Osteoblast (primary cell): ENCODE results near the gene PSMG4. TPM values are rescaled to one million over a fixed set of nuclear protein-coding genes. Genes with fewer than 3 reads are reported as not detected.

Experiments
- DNase-seq: peaks from one replicate; pipeline ENCODE4 v3.0.0; 2011; ENCODE audit warnings: low spot score, mixed read lengths; ENCODE audit not compliant: insufficient read length; ENCODE audit errors: missing footprints
- H2AFZ ChIP-seq: 2 replicates; pipeline ENCODE4 v1.6.0; 2011; ENCODE audit warnings: mild to moderate bottlenecking, low read length
- H3K27ac ChIP-seq: 2 replicates; pipeline ENCODE4 v1.5.1; 2011; ENCODE audit warnings: mild to moderate bottlenecking, low read depth, low read length, moderate library complexity
- H3K27me3 ChIP-seq: 2 replicates; pipeline ENCODE4 v1.6.0; 2012; ENCODE audit warnings: mild to moderate bottlenecking, control low read depth, inconsistent platforms, low read length, moderate library complexity; ENCODE audit not compliant: insufficient read depth
- H3K36me3 ChIP-seq: 2 replicates; pipeline ENCODE4 v1.5.1; 2011; ENCODE audit warnings: mild to moderate bottlenecking, low read length, control low read depth, moderate library complexity; ENCODE audit not compliant: insufficient read depth
- H3K4me1 ChIP-seq: 2 replicates; pipeline ENCODE4 v1.5.1; 2011; ENCODE audit warnings: mild to moderate bottlenecking, low read length, control low read depth, moderate library complexity; ENCODE audit not compliant: insufficient read depth
- H3K4me2 ChIP-seq: 2 replicates; pipeline ENCODE4 v1.6.0; 2011; ENCODE audit warnings: mild to moderate bottlenecking, low read length; ENCODE audit not compliant: insufficient read depth
- H3K4me3 ChIP-seq: fragments of 200-600 bp; sonication (generic); 3 replicates; pipeline ENCODE4 v1.5.1; 2012; ENCODE audit warnings: mild to moderate bottlenecking, low read length, inconsistent platforms; ENCODE audit not compliant: insufficient read depth
- H3K79me2 ChIP-seq: 2 replicates; pipeline ENCODE4 v1.6.0; 2012; ENCODE audit warnings: mild to moderate bottlenecking, low read length, control low read depth, inconsistent platforms; ENCODE audit not compliant: insufficient read depth
- H3K9me3 ChIP-seq: 2 replicates; pipeline ENCODE4 v1.5.1; 2011; ENCODE audit warnings: low read depth, low read length, control low read depth
- H4K20me1 ChIP-seq: 2 replicates; pipeline ENCODE4 v1.6.0; 2012; ENCODE audit warnings: mild to moderate bottlenecking, low read length, control low read depth; ENCODE audit not compliant: insufficient read depth
- CTCF ChIP-seq: IDR thresholded peaks from 2 replicates; pipeline ENCODE4 v1.5.1; 2011; ENCODE audit warnings: mild to moderate bottlenecking, low read depth, low read length, moderate library complexity; ENCODE audit errors: extremely low read depth
- total RNA-seq: library from RNA; depleted of rRNA; stranded (reverse); fragments of >200 nt; gene quantifications from 2 replicates; pipeline ENCODE4 v1.2.3, GENCODE V29; 2012

PSMG4 gene
- total RNA-seq, 1 donor: 24.6 TPM

- peaks cover 12% of the 10 kb centered on the region for H3K4me1 ChIP-seq
- H3K79me2 ChIP-seq: no peaks in the 10 kb centered on the region
- peak overlapping the region; percentile 90 for H3K4me3 ChIP-seq
- no peak overlapping the region for H3K27ac ChIP-seq
- peak overlapping the region; percentile 92 for H3K4me2 ChIP-seq
- H2AFZ ChIP-seq: peak overlapping the region; percentile 99
- H4K20me1 ChIP-seq: peaks cover 2% of the 10 kb centered on the region
- no peaks in the 10 kb centered on the region for H3K36me3 ChIP-seq
- no peaks in the 10 kb centered on the region for H3K9me3 ChIP-seq
- DNase-seq: no peak
- peaks cover 81% of the 10 kb centered on the region for H3K27me3 ChIP-seq
- TF ChIP-seq CTCF: no peak
These were observed 26.5 kb upstream of the PSMG4 start for GRCh38 chr6:3232017-3232945.

GRCh38 chr6:3233321-3233720, 25.4 kb upstream of the PSMG4 start:
- H3K27ac ChIP-seq: no peak overlapping the region
- TF ChIP-seq CTCF: no peak

GRCh38 chr6:3233904-3234303, 24.8 kb upstream of the PSMG4 start:
- Histone ChIP-seq H3K27me3 (peaks cover 70% of the 10 kb centered on the region), H3K4me3 (no peak overlapping the region), H3K4me1 (peaks cover 16% of the 10 kb centered on the region), H3K36me3 (no peaks in the 10 kb centered on the region), H3K4me2 (no peak overlapping the region), H3K79me2 (no peaks in the 10 kb centered on the region), H3K27ac (no peak overlapping the region), H4K20me1 (no peaks in the 10 kb centered on the region), H3K9me3 (no peaks in the 10 kb centered on the region), H2AFZ (no peak overlapping the region)
- TF ChIP-seq CTCF: no peak
- DNase-seq: no peak

More at GRCh38 chr6:3233321-3233720, 25.4 kb upstream of the PSMG4 start:
- no peak overlapping the region for H3K4me2 ChIP-seq
- H3K4me3 ChIP-seq: no peak overlapping the region
- H3K36me3 ChIP-seq: no peaks in the 10 kb centered on the region
- H3K9me3 ChIP-seq: no peaks in the 10 kb centered on the region
- H2AFZ ChIP-seq: no peak overlapping the region
- peaks cover 72% of the 10 kb centered on the region for H3K27me3 ChIP-seq
- H3K4me1 ChIP-seq: peaks cover 16% of the 10 kb centered on the region
- no peaks in the 10 kb centered on the region for H3K79me2 ChIP-seq
- DNase-seq: no peak
- H4K20me1 ChIP-seq: no peaks in the 10 kb centered on the region

- no peak overlapping the region for H2AFZ ChIP-seq
- no peaks in the 10 kb centered on the region for H4K20me1 ChIP-seq
- peaks cover 62% of the 10 kb centered on the region for H3K27me3 ChIP-seq
- no peaks in the 10 kb centered on the region for H3K9me3 ChIP-seq
- H3K36me3 ChIP-seq: no peaks in the 10 kb centered on the region
- H3K79me2 ChIP-seq: no peaks in the 10 kb centered on the region
- H3K4me1 ChIP-seq: peaks cover 16% of the 10 kb centered on the region
- TF ChIP-seq CTCF: no peak
- H3K4me3 ChIP-seq: no peak overlapping the region
- no peak overlapping the region for H3K4me2 ChIP-seq
- H3K27ac ChIP-seq: no peak overlapping the region
- DNase-seq: no peak
These were observed 23.3 kb upstream of the PSMG4 start for GRCh38 chr6:3235486-3235885.
